ENCODE results near the gene BMPR1A.
"Not testable (repeated sequence)": the region's sequence is repeated elsewhere in the genome, so short reads cannot be mapped to it uniquely, and the experiment has no call there.

The BMPR1A gene

GRCh38 chr10:86851328-86852207 is 95.1 kb downstream of the BMPR1A start:
- no peak for DNase-seq

- DNase-seq, result not testable (repeated sequence)
Observed at GRCh38 chr10:86853582-86853981, 97.2 kb downstream of the BMPR1A start.

- no peak for DNase-seq
Observed at GRCh38 chr10:86855513-86855912, 99.1 kb downstream of the BMPR1A start.

GRCh38 chr10:86856156-86856555 is 99.7 kb downstream of the BMPR1A start:
- no peak for DNase-seq

GRCh38 chr10:86857128-86857721 is 100.8 kb downstream of the BMPR1A start:
- DNase-seq, result no peak

- no peak for DNase-seq
Observed at GRCh38 chr10:86858011-86858410, 101.6 kb downstream of the BMPR1A start.

- no peak for DNase-seq
Observed at GRCh38 chr10:86861351-86861750, 104.9 kb downstream of the BMPR1A start.

- no peak for DNase-seq
Observed at GRCh38 chr10:86862373-86862772, 106.0 kb downstream of the BMPR1A start.

GRCh38 chr10:86862786-86863483 is 106.5 kb downstream of the BMPR1A start:
- no peak for DNase-seq

- no peak for DNase-seq
Observed at GRCh38 chr10:86863484-86863842, 107.0 kb downstream of the BMPR1A start.

GRCh38 chr10:86865011-86865811 is 108.8 kb downstream of the BMPR1A start:
- not testable (repeated sequence) for DNase-seq

- DNase-seq, result no peak
Observed at GRCh38 chr10:86867149-86867548, 110.7 kb downstream of the BMPR1A start.

GRCh38 chr10:86868353-86868752 is 111.9 kb downstream of the BMPR1A start:
- DNase-seq, result no peak

GRCh38 chr10:86870679-86871078 is 114.3 kb downstream of the BMPR1A start:
- no peak for DNase-seq

GRCh38 chr10:86871563-86872183 is 115.3 kb downstream of the BMPR1A start:
- DNase-seq, result no peak

- DNase-seq, result no peak
Observed at GRCh38 chr10:86872757-86873156, 116.3 kb downstream of the BMPR1A start.

- no peak for DNase-seq
Observed at GRCh38 chr10:86876748-86877147, 120.3 kb downstream of the BMPR1A start.

- DNase-seq, result no peak
Observed at GRCh38 chr10:86878983-86879713, 122.7 kb downstream of the BMPR1A start.

GRCh38 chr10:86880971-86881370 is 124.6 kb downstream of the BMPR1A start:
- no peak for DNase-seq

- no peak for DNase-seq
Observed at GRCh38 chr10:86888585-86889381, 132.4 kb downstream of the BMPR1A start.

- no peak for DNase-seq
Observed at GRCh38 chr10:86889997-86890396, 133.6 kb downstream of the BMPR1A start.
